RWPE1 (cell line): ENCODE results near the gene FAM180A.

ENCODE experiments used
- CTCF ChIA-PET: fragments of 350-600 bp; sonication (Branson Sonifier 250); formaldehyde crosslinking; extraction: SDS; loops from one replicate; lab custom pipeline; 2021; lab: Yijun Ruan, JAX
- POLR2A ChIA-PET: fragments of 400-600 bp; formaldehyde crosslinking; extraction: SDS; loops from one replicate; lab custom pipeline; 2020; ENCODE audit warnings: antibody characterized with exemption; ENCODE audit not compliant: low non-redundant PET; lab: Yijun Ruan, JAX
- DNase-seq: peaks from one replicate; pipeline ENCODE4 v3.0.0; 2012; ENCODE audit warnings: low spot score
- H3K27ac ChIP-seq: fragments of 450-650 bp; 2 replicates; pipeline ENCODE4 v1.5.1; 2017
- CTCF ChIP-seq: fragments of 450-650 bp; conservative IDR thresholded peaks from 2 replicates; pipeline ENCODE4 v1.5.1; 2017; ENCODE audit warnings: low read depth, mild to moderate bottlenecking

FAM180A gene

GRCh38 chr7:135748770-135749169 lies at the start of gene FAM180A:
TSS of gene FAM180A (minus strand) at chr7:135748813. CDS start at chr7:135748580, 233 bp downstream.
- TF ChIP-seq CTCF, result no peak
- H3K27ac ChIP-seq, result peak within 1 kb of the TSS; percentile 63
- ChIA-PET POLR2A (no interaction called here), CTCF (no interaction called here)
- DNase-seq, result no peak

GRCh38 chr7:135798095-135798494 lies 49.5 kb upstream of the FAM180A start:
- ChIA-PET POLR2A (no interaction called here), CTCF (no interaction called here)
- no peak for DNase-seq
- TF ChIP-seq CTCF, result no peak
- no peak overlapping the region for H3K27ac ChIP-seq

- no peak for DNase-seq
- POLR2A ChIA-PET, result no interaction called here
- CTCF ChIA-PET, result no interaction called here
- no peak for TF ChIP-seq CTCF
- no peak overlapping the region for H3K27ac ChIP-seq
Observed at GRCh38 chr7:135795846-135796570, 47.4 kb upstream of the FAM180A start.

GRCh38 chr7:135793841-135794240 lies 45.2 kb upstream of the FAM180A start:
- no peak for DNase-seq
- H3K27ac ChIP-seq, result no peak overlapping the region
- ChIA-PET CTCF (no interaction called here), POLR2A (no interaction called here)
- TF ChIP-seq CTCF, result no peak

- ChIA-PET CTCF (no interaction called here), POLR2A (no interaction called here)
- DNase-seq, result no peak
- no peak for TF ChIP-seq CTCF
- no peak overlapping the region for H3K27ac ChIP-seq
Observed at GRCh38 chr7:135792866-135793265, 44.3 kb upstream of the FAM180A start.

GRCh38 chr7:135792363-135792668 lies 43.7 kb upstream of the FAM180A start:
- DNase-seq, result no peak

More at GRCh38 chr7:135792363-135792668, 43.7 kb upstream of the FAM180A start:
- POLR2A ChIA-PET, result no interaction called here
- CTCF ChIA-PET, result no interaction called here
- H3K27ac ChIP-seq, result no peak overlapping the region
- TF ChIP-seq CTCF, result no peak
